Activated CD4-positive, alpha-beta T cell treated with anti-CD3 and anti-CD28 coated beads, Interleukin-2, amount 10 ng/mL, durations not matched to agents 24 days and 14 days (primary cell): Measurements from ENCODE around the gene KRTAP10-2. TPM values are rescaled to one million over a fixed set of nuclear protein-coding genes. Genes with fewer than 3 reads are reported as not detected.
"Not testable (repeated sequence)": the region's sequence is repeated elsewhere in the genome, so short reads cannot be mapped to it uniquely, and the experiment has no call there.

Source experiments
- DNase-seq: peaks from one replicate; pipeline ENCODE4 v3.0.0; 2022
- H3K27ac Mint-ChIP-seq: one replicate; pipeline ENCODE4 v1.8.0; 2022; ENCODE audit warnings: mild to moderate bottlenecking, mixed read lengths
- H3K27me3 Mint-ChIP-seq: one replicate; pipeline ENCODE4 v1.8.0; 2022; ENCODE audit warnings: mixed read lengths
- H3K36me3 Mint-ChIP-seq: one replicate; pipeline ENCODE4 v1.8.0; 2022; ENCODE audit warnings: low read depth, mild to moderate bottlenecking, mixed read lengths
- H3K4me1 Mint-ChIP-seq: one replicate; pipeline ENCODE4 v1.8.0; 2021; ENCODE audit warnings: mixed read lengths
- H3K4me3 Mint-ChIP-seq: one replicate; pipeline ENCODE4 v1.8.0; 2022; ENCODE audit warnings: mild to moderate bottlenecking, moderate library complexity, mixed read lengths
- H3K9me3 Mint-ChIP-seq: one replicate; pipeline ENCODE4 v1.8.0; 2021; ENCODE audit warnings: mixed read lengths
- intact Hi-C: fragments of 100-400 bp; cut with micrococcal nuclease; formaldehyde crosslinking; loops from one replicate; pipeline ENCODE4 v1.15.1; 2023
- total RNA-seq: library from RNA; stranded (reverse); gene quantifications from 2 replicates; pipeline ENCODE4 v1.2.3, GENCODE V29; 2022

The KRTAP10-2 gene
- total RNA-seq, 1 donor from 2014 or later: not detected

- no peaks in the 10 kb centered on the region for H3K9me3 Mint-ChIP-seq
- no peak overlapping the region for H3K27ac Mint-ChIP-seq
- no peaks in the 10 kb centered on the region for H3K27me3 Mint-ChIP-seq
- H3K36me3 Mint-ChIP-seq: no peaks in the 10 kb centered on the region
- intact Hi-C loops: no loop called here
- H3K4me1 Mint-ChIP-seq: peaks cover 12% of the 10 kb centered on the region
- DNase-seq: no peak
- H3K4me3 Mint-ChIP-seq: no peak overlapping the region
Measured at GRCh38 chr21:44567481-44568171, 16.3 kb upstream of the KRTAP10-2 start.

- peaks cover 12% of the 10 kb centered on the region for H3K4me1 Mint-ChIP-seq
- peaks cover 5% of the 10 kb centered on the region for H3K27me3 Mint-ChIP-seq
- no peak overlapping the region for H3K4me3 Mint-ChIP-seq
- peaks cover 9% of the 10 kb centered on the region for H3K9me3 Mint-ChIP-seq
- no peaks in the 10 kb centered on the region for H3K36me3 Mint-ChIP-seq
- DNase-seq: no peak
- no peak overlapping the region for H3K27ac Mint-ChIP-seq
- intact Hi-C loops: no loop called here
Measured at GRCh38 chr21:44566403-44566802, 15.1 kb upstream of the KRTAP10-2 start.

- no peaks in the 10 kb centered on the region for H3K36me3 Mint-ChIP-seq
- intact Hi-C loops: no loop called here
- H3K4me3 Mint-ChIP-seq: peak overlapping the region; percentile 2
Measured at GRCh38 chr21:44564886-44565598, 13.7 kb upstream of the KRTAP10-2 start.

GRCh38 chr21:44564099-44564498, 12.8 kb upstream of the KRTAP10-2 start:
- peaks cover 17% of the 10 kb centered on the region for H3K9me3 Mint-ChIP-seq
- no peak for DNase-seq
- H3K4me3 Mint-ChIP-seq: no peak overlapping the region
- intact Hi-C loops: no loop called here
- H3K27ac Mint-ChIP-seq: no peak overlapping the region
- peaks cover 15% of the 10 kb centered on the region for H3K27me3 Mint-ChIP-seq
- peaks cover 12% of the 10 kb centered on the region for H3K4me1 Mint-ChIP-seq
- H3K36me3 Mint-ChIP-seq: no peaks in the 10 kb centered on the region

More at GRCh38 chr21:44564886-44565598, 13.7 kb upstream of the KRTAP10-2 start:
- peaks cover 12% of the 10 kb centered on the region for H3K4me1 Mint-ChIP-seq
- H3K27me3 Mint-ChIP-seq: peaks cover 12% of the 10 kb centered on the region
- peaks cover 17% of the 10 kb centered on the region for H3K9me3 Mint-ChIP-seq
- DNase-seq: no peak
- H3K27ac Mint-ChIP-seq: peak overlapping the region; percentile 30

DNA sequence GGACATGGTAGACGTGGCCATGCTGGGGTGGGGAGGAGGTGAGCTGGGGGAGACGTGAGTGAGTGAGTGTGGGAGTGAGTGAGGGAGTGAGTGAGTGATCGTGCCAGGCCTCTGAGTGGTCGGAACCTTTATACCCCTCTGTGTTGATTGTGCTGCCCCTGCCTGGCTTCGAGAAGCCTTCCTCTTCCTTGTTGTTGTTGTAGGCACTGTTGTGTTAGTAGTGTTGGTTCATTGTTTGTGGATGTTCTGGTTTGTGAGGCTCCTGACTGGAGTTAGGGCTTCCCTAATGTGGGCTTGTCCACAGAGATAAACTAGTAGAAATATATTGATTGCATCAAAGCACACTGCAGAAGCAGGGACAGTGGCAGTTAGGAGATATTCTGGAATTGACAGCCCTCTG, 7.4 kb upstream of the KRTAP10-2 start, which contains the start of gene KRTAP10-3:
TSS of gene KRTAP10-3 (minus strand) at position 101 of the 400 bp plus-strand sequence. CDS start at position 21, 80 bp downstream.
- Mint-ChIP-seq H3K36me3 (no peaks in the 10 kb centered on the region), H3K9me3 (peaks cover 17% of the 10 kb centered on the region), H3K27ac (no peak within 1 kb of the TSS), H3K27me3 (peaks cover 30% of the 10 kb centered on the region), H3K4me1 (no peaks in the 10 kb centered on the region), H3K4me3 (no peak within 1 kb of the TSS)
- no peak for DNase-seq
- intact Hi-C loops: no loop called here

GRCh38 chr21:44558329-44558675, 7.0 kb upstream of the KRTAP10-2 start:
- peaks cover 17% of the 10 kb centered on the region for H3K9me3 Mint-ChIP-seq
- H3K36me3 Mint-ChIP-seq, H3K4me3 Mint-ChIP-seq, H3K4me1 Mint-ChIP-seq, H3K27ac Mint-ChIP-seq, intact Hi-C loops, DNase-seq: not testable (repeated sequence)
- peaks cover 30% of the 10 kb centered on the region for H3K27me3 Mint-ChIP-seq

DNA sequence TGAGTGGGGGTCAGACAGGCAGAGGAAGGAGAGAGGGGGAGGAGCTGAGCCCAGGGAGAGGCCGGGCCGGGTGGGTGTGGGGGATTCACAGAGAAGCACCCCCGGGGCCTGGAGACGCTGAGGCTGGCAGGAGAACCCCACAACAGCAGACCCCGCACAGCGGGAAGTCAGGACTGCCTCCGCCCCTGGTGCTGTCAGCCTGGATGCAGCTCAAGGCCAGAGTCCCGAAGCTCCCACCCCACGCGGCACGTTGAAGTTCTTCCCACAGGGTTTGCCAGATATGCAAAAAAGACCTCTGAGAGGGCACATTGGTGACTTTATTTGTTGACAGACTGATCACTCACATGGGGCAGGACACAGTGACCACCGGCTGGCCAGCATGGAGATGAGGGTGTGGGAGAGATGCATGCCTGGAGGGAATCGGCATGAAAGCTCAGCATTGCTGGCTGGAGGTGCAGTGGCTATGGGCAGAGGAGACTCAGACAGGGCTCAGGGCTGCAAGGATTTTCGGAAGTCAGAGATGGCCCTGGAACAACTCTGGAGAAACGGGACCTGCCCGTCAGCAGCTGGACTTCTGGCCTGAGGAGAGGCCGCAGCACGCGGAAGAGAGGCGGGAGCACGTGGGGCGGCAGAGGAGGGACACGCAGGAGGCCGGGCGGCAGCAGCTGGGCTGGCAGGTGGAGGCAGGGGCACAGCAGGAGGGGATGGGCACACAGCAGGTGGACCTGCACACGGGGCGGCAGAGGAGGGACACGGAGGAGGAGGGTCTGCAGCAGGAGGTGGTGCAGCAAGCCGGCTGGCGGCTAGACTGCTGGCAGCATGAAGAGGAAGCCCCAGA, 6.4 kb upstream of the KRTAP10-2 start:
- Mint-ChIP-seq H3K4me1 (no peaks in the 10 kb centered on the region), H3K9me3 (peaks cover 17% of the 10 kb centered on the region), H3K36me3 (no peaks in the 10 kb centered on the region), H3K27ac (no peak overlapping the region), H3K27me3 (peaks cover 30% of the 10 kb centered on the region), H3K4me3 (no peak overlapping the region)
- DNase-seq: no peak
- intact Hi-C loops: no loop called here

DNA sequence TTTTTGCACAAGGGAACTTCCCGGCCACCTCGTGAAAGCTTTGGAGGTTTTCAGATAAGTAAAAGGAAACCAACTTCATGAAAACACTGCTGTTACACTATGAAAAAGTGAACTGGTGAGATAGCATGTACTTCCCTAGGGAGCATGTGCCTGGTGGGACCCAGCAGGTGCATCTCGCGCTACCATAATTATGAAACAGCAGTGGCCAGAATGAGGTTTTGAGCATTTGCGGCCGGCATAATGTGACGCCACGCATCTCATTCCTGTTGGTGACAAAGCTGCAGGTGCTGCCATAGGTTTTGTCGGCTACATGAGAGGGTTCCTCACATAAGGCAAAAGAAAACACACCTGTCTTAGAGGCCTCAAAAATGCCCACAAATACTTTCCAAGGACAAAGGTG, 5.6 kb upstream of the KRTAP10-2 start:
- Mint-ChIP-seq H3K36me3 (no peaks in the 10 kb centered on the region), H3K9me3 (peaks cover 11% of the 10 kb centered on the region), H3K27me3 (peaks cover 26% of the 10 kb centered on the region), H3K27ac (no peak overlapping the region), H3K4me1 (no peaks in the 10 kb centered on the region), H3K4me3 (no peak overlapping the region)
- intact Hi-C loops: no loop called here
- no peak for DNase-seq

GRCh38 chr21:44555200-44555875, 4.0 kb upstream of the KRTAP10-2 start:
- H3K36me3 Mint-ChIP-seq: no peaks in the 10 kb centered on the region
- intact Hi-C loops: no loop called here
- H3K4me1 Mint-ChIP-seq: no peaks in the 10 kb centered on the region
- DNase-seq: no peak
- H3K4me3 Mint-ChIP-seq: no peak overlapping the region
- peaks cover 20% of the 10 kb centered on the region for H3K27me3 Mint-ChIP-seq
- H3K9me3 Mint-ChIP-seq: no peaks in the 10 kb centered on the region
- no peak overlapping the region for H3K27ac Mint-ChIP-seq

- Mint-ChIP-seq H3K4me1 (peaks cover 5% of the 10 kb centered on the region), H3K27ac (no peak overlapping the region), H3K36me3 (peaks cover 2% of the 10 kb centered on the region), H3K27me3 (peaks cover 7% of the 10 kb centered on the region), H3K4me3 (no peak overlapping the region), H3K9me3 (peaks cover 2% of the 10 kb centered on the region)
- DNase-seq: no peak
- intact Hi-C loops: no loop called here
Measured at GRCh38 chr21:44552681-44553080, 1.4 kb upstream of the KRTAP10-2 start.

DNA sequence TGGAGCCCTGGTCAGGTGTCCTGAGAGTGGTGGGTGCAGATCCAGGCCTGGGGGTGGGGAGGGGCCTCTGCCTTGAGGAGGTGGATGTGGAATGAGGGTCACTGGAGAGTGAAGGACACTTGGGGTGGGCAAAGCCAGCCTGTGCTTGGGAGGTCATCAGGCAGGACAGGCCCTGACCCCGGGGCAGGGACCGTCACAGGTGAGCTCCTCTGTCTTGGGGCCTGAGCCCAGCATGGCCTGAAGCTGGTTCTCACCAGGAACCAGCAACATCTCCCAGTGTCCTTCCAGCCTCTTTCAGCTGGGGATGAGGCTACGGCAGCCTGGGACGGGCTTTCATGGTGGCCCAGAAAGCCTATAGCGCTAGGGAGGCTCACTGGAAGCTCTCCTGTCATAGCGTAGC, 831 bp upstream of the KRTAP10-2 start:
- Mint-ChIP-seq H3K27me3 (peaks cover 7% of the 10 kb centered on the region), H3K4me1 (peaks cover 10% of the 10 kb centered on the region), H3K9me3 (peaks cover 8% of the 10 kb centered on the region), H3K27ac (no peak overlapping the region), H3K4me3 (no peak overlapping the region), H3K36me3 (peaks cover 7% of the 10 kb centered on the region)
- intact Hi-C loops: no loop called here
- DNase-seq: no peak

DNA sequence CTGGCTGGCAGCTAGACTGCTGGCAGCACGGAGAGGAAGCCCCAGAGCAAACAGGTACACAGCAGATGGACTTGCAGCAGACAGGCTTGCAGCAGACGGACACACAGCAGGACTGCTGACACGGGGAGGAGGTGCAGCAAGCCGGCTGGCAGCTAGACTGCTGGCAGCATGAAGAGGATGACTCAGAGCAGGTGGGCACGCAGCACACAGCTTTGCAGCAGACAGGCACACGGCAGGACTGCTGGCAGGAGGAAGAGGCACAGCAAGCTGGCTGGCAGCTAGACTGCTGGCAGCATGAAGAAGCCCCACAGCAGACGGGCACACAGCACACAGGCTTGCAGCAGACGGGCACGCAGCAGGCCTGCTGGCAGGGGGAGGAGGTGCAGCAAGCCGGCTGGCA, 498 bp downstream of the KRTAP10-2 start:
- no peak for DNase-seq
- Mint-ChIP-seq H3K9me3 (peaks cover 15% of the 10 kb centered on the region), H3K4me3 (no peak overlapping the region), H3K4me1 (peaks cover 13% of the 10 kb centered on the region), H3K27me3 (peaks cover 2% of the 10 kb centered on the region), H3K27ac (no peak overlapping the region), H3K36me3 (peaks cover 14% of the 10 kb centered on the region)
- intact Hi-C loops: no loop called here

DNA sequence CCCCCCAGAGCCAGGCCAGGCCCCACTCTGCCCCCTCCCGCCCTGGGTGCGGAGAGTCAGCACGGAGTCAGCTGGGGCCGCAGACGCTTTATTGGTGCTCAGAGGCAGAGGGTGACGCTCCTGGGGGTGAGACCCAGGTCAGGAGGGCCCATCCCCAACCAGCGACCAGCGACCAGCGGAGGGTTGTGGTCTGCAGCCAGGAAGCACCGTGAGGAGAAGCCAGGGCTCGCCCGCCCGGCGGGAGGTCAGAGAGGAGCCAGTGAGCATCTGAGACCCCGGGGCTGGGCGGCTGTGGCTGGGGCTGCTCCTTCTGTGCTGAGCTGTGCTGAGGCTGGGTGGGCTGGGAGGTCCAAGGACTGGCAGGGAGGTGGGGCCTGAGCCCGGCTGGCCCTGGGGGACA, 1.0 kb downstream of the KRTAP10-2 start:
- H3K9me3 Mint-ChIP-seq: peaks cover 19% of the 10 kb centered on the region
- H3K27ac Mint-ChIP-seq, DNase-seq, intact Hi-C loops, H3K27me3 Mint-ChIP-seq, H3K4me3 Mint-ChIP-seq: not testable (repeated sequence)
- peaks cover 13% of the 10 kb centered on the region for H3K4me1 Mint-ChIP-seq
- H3K36me3 Mint-ChIP-seq: peaks cover 18% of the 10 kb centered on the region
